Breast epithelium (tissue), 4 donors: ENCODE data around the gene MICAL3. TPM values are rescaled to one million over a fixed set of nuclear protein-coding genes. Genes with fewer than 3 reads are reported as not detected.
"Not testable (repeated sequence)": the region's sequence is repeated elsewhere in the genome, so short reads cannot be mapped to it uniquely, and the experiment has no call there.

ENCODE experiments used
- DNase-seq, 2 donors: peaks; one replicate each; pipeline ENCODE4 v3.0.0-alpha.2; 2019; ENCODE audit warnings: low spot score in 2 of 2
- H3K27ac ChIP-seq, 2 donors: fragments of 200-600 bp; sonication (generic) in 1 of 2; one replicate each; pipeline ENCODE4 v1.5.1; 2016 to 2019; ENCODE audit warnings: mild to moderate bottlenecking in 1 of 2
- H3K27me3 ChIP-seq, 2 donors: fragments of 200-600 bp; sonication (generic) in 1 of 2; one replicate each; pipeline versions ENCODE4 v1.5.1 to v1.6.0; 2017 to 2019; ENCODE audit warnings: control low read depth in 1 of 2, mild to moderate bottlenecking in 1 of 2
- H3K36me3 ChIP-seq: fragments of 200-600 bp; one replicate; pipeline ENCODE4 v1.5.1; 2019
- H3K4me1 ChIP-seq, 2 donors: fragments of 200-600 bp; sonication (generic); one replicate each; pipeline ENCODE4 v1.5.1; 2016 to 2019; ENCODE audit warnings: control low read depth in 1 of 2
- H3K4me3 ChIP-seq, 3 donors: fragments of 200-600 bp; sonication (generic); 1 replicate in 2 of 3; 2 replicates in 1 of 3; pipeline ENCODE4 v1.5.1; 2016 to 2019; ENCODE audit warnings: mild to moderate bottlenecking in 3 of 3, moderate library complexity in 2 of 3
- H3K9me3 ChIP-seq, 2 donors: fragments of 200-600 bp; sonication (generic) in 1 of 2; one replicate each; pipeline ENCODE4 v1.5.1; 2016 to 2019; ENCODE audit warnings: control low read depth in 1 of 2
- CTCF ChIP-seq, 3 donors: fragments of 450-650 bp; IDR thresholded peaks; one replicate each; pipeline ENCODE4 v1.5.1; 2016 to 2017; ENCODE audit warnings: antibody characterized with exemption in 3 of 3, mild to moderate bottlenecking in 3 of 3, moderate library complexity in 3 of 3
- POLR2A ChIP-seq: fragments of 450-650 bp; IDR thresholded peaks from one replicate; pipeline ENCODE4 v1.6.1; 2016; ENCODE audit warnings: antibody characterized with exemption, mild to moderate bottlenecking, moderate library complexity
- POLR2AphosphoS5 ChIP-seq, 3 donors: sonication (generic); formaldehyde crosslinking; IDR thresholded peaks; one replicate each; pipeline ENCODE4 v1.6.1; 2017; ENCODE audit warnings: antibody characterized with exemption in 3 of 3
- intact Hi-C: fragments of 100-400 bp; cut with DNase I; formaldehyde crosslinking; loops from one replicate; pipeline ENCODE4 v1.15.1; 2023; ENCODE audit warnings: low total_unique reads
- total RNA-seq, 3 donors: library from RNA; depleted of rRNA; stranded (reverse); fragments of >200 nt; gene quantifications; one replicate each; pipeline ENCODE4 v1.1.0, GENCODE V29; 2016

The MICAL3 gene
- total RNA-seq, 3 donors from 2014 or later = 19.5 to 42.3 (median 34.8) TPM

- H3K4me3 ChIP-seq = peak overlapping the region in 2 of 3 donors; percentile 69 to 94
- H3K36me3 ChIP-seq = no peaks in the 10 kb centered on the region
- H3K27me3 ChIP-seq = no peaks in the 10 kb centered on the region
- no peaks in the 10 kb centered on the region for H3K4me1 ChIP-seq
- DNase-seq = peak in 1 of 2 donors; percentile 27
- no peaks in the 10 kb centered on the region for H3K9me3 ChIP-seq
- intact Hi-C loops = no loop called here
- H3K27ac ChIP-seq = no peak overlapping the region
- TF ChIP-seq POLR2AphosphoS5 (IDR thresholded peaks at IDR 0.05) (no peak), POLR2A (no peak), CTCF (IDR thresholded peaks at IDR 0.05) (no peak)
These were observed 24.5 kb downstream of the MICAL3 start for GRCh38 chr22:17999851-18000250.

GRCh38 chr22:17998913-17999312, 25.4 kb downstream of the MICAL3 start:
- intact Hi-C loops = no loop called here
- TF ChIP-seq POLR2AphosphoS5 (IDR thresholded peaks at IDR 0.05) (no peak), CTCF (IDR thresholded peaks at IDR 0.05) (no peak), POLR2A (no peak)
- no peak overlapping the region for H3K27ac ChIP-seq
- H3K4me1 ChIP-seq = no peaks in the 10 kb centered on the region
- no peaks in the 10 kb centered on the region for H3K36me3 ChIP-seq
- DNase-seq = peak in 1 of 2 donors; percentile 17
- H3K27me3 ChIP-seq = no peaks in the 10 kb centered on the region
- no peak overlapping the region for H3K4me3 ChIP-seq
- H3K9me3 ChIP-seq = no peaks in the 10 kb centered on the region

- TF ChIP-seq POLR2AphosphoS5 (IDR thresholded peaks at IDR 0.05) (no peak), CTCF (IDR thresholded peaks at IDR 0.05) (no peak), POLR2A (no peak)
- H3K36me3 ChIP-seq = no peaks in the 10 kb centered on the region
- no peaks in the 10 kb centered on the region for H3K4me1 ChIP-seq
- no peaks in the 10 kb centered on the region for H3K27me3 ChIP-seq
- no peak overlapping the region for H3K4me3 ChIP-seq
- DNase-seq = peak in 1 of 2 donors; percentile 10
- intact Hi-C loops = no loop called here
- no peak overlapping the region for H3K27ac ChIP-seq
- no peaks in the 10 kb centered on the region for H3K9me3 ChIP-seq
These were observed 26.9 kb downstream of the MICAL3 start for GRCh38 chr22:17997456-17997855.

- H3K27me3 ChIP-seq, H3K36me3 ChIP-seq, intact Hi-C loops, H3K4me3 ChIP-seq, H3K27ac ChIP-seq, H3K4me1 ChIP-seq, DNase-seq, H3K9me3 ChIP-seq: not testable (repeated sequence)
These were observed 29.1 kb downstream of the MICAL3 start for GRCh38 chr22:17995256-17995655.

- Histone ChIP-seq H3K36me3 (no peaks in the 10 kb centered on the region), H3K27ac (peak overlapping the region in 1 of 2 donors; percentile 25), H3K9me3 (no peaks in the 10 kb centered on the region), H3K4me3 (no peak overlapping the region), H3K4me1 (no peaks in the 10 kb centered on the region), H3K27me3 (no peaks in the 10 kb centered on the region)
- no peak for TF ChIP-seq POLR2A
- TF ChIP-seq POLR2AphosphoS5 (IDR thresholded peaks at IDR 0.05) = no peak
- no peak for DNase-seq
- intact Hi-C loops = no loop called here
These were observed 29.8 kb downstream of the MICAL3 start for GRCh38 chr22:17994424-17995108.

- H3K4me1 ChIP-seq, H3K27me3 ChIP-seq, intact Hi-C loops, DNase-seq, H3K9me3 ChIP-seq, H3K36me3 ChIP-seq, H3K4me3 ChIP-seq: not testable (repeated sequence)
- H3K27ac ChIP-seq = peak overlapping the region in 1 of 2 donors; percentile 39
These were observed 31.4 kb downstream of the MICAL3 start for GRCh38 chr22:17992976-17993375.

- DNase-seq = peak in 1 of 2 donors; percentile 31
- H3K27me3 ChIP-seq, H3K4me3 ChIP-seq, H3K4me1 ChIP-seq, intact Hi-C loops, H3K36me3 ChIP-seq, H3K9me3 ChIP-seq: not testable (repeated sequence)
- H3K27ac ChIP-seq = peak overlapping the region in 1 of 2 donors; percentile 39
These were observed 32.4 kb downstream of the MICAL3 start for GRCh38 chr22:17991992-17992391.
